Endothelial cell of umbilical vein (primary cell): Measurements from ENCODE around the gene FYCO1. TPM values are rescaled to one million over a fixed set of nuclear protein-coding genes. Genes with fewer than 3 reads are reported as not detected.

Source experiments
- BruUV-seq: library from RNA; stranded (reverse); fragments of 400-500 nt; replicated peaks from 2 replicates; lab custom pipeline; 2021; lab: Mats Ljungman, UMichigan
- CTCF ChIA-PET: fragments of 300-600, 350-600 bp; sonication (Branson Sonifier 250); formaldehyde crosslinking; loops from one replicate; lab custom pipeline; 2021; ENCODE audit warnings: antibody characterized with exemption, inconsistent platforms; lab: Charles Lee
- POLR2A ChIA-PET: fragments of 300-600, 350-600 bp; sonication (Branson Sonifier 250); formaldehyde crosslinking; loops from one replicate; lab custom pipeline; 2021; ENCODE audit warnings: antibody characterized with exemption, inconsistent platforms; lab: Charles Lee
- DNase-seq: peaks from one replicate; pipeline ENCODE4 v3.0.0-alpha.2; 2011; ENCODE audit warnings: low read depth, low spot score
- FAIRE-seq: peaks from 2 replicates; lab custom pipeline; 2011; peaks lifted over from hg19 to GRCh38; lab: Jason Lieb, UNC
- H2AFZ ChIP-seq: 2 replicates; pipeline ENCODE4 v1.6.0; 2012; ENCODE audit warnings: low read depth, low read length, control low read depth, inconsistent platforms
- H3K27ac ChIP-seq: 2 replicates; pipeline ENCODE4 v1.5.1; 2011; ENCODE audit warnings: low read depth, mild to moderate bottlenecking, control low read depth, low read length, moderate library complexity; ENCODE audit not compliant: insufficient read depth
- H3K27me3 ChIP-seq, 2 experiments: 2 replicates each; pipeline versions ENCODE4 v1.6.0 to v1.6.1; 2011; ENCODE audit warnings: low read length in 2 of 2, mixed read lengths in 1 of 2; ENCODE audit not compliant: control insufficient read depth in 2 of 2, insufficient read depth in 2 of 2
- H3K36me3 ChIP-seq, 2 experiments: 2 replicates in 1 of 2; 3 replicates in 1 of 2; pipeline ENCODE4 v1.5.1; 2011; ENCODE audit warnings: low read length in 2 of 2, mild to moderate bottlenecking in 1 of 2, moderate library complexity in 1 of 2; ENCODE audit not compliant: control insufficient read depth in 2 of 2, insufficient read depth in 2 of 2; ENCODE audit errors: extremely low read depth in 1 of 2
- H3K4me1 ChIP-seq: 3 replicates; pipeline ENCODE4 v1.5.1; 2011; ENCODE audit warnings: mild to moderate bottlenecking, low read length; ENCODE audit not compliant: control insufficient read depth, insufficient read depth; ENCODE audit errors: extremely low read depth
- H3K4me2 ChIP-seq: 2 replicates; pipeline ENCODE4 v1.6.1; 2011; ENCODE audit warnings: low read length, control low read depth, mixed read lengths; ENCODE audit not compliant: insufficient read depth
- H3K4me3 ChIP-seq, 3 experiments: fragments of 200-600 bp in 1 of 3; sonication (generic), shearing (Covaris generic) in 1 of 3; replicated peaks in 1 of 3; 2 replicates each; pipeline ENCODE4 v1.5.1; 2011 to 2016; ENCODE audit warnings: control low read depth in 3 of 3, low read length in 3 of 3, mild to moderate bottlenecking in 2 of 3, inconsistent platforms in 1 of 3, low read depth in 1 of 3, moderate library complexity in 1 of 3; ENCODE audit not compliant: insufficient read depth in 1 of 3
- H3K79me2 ChIP-seq: 2 replicates; pipeline ENCODE4 v1.6.0; 2012; ENCODE audit warnings: low read length, inconsistent platforms; ENCODE audit not compliant: control insufficient read depth, insufficient read depth
- H3K9ac ChIP-seq: replicated peaks from 2 replicates; pipeline ENCODE3; 2011; ENCODE audit warnings: low read length, control low read depth; ENCODE audit not compliant: insufficient read depth; ENCODE audit errors: extremely low read depth
- H3K9me1 ChIP-seq: replicated peaks from 3 replicates; pipeline ENCODE4 v1.6.0; 2011; ENCODE audit warnings: mild to moderate bottlenecking, low read length; ENCODE audit not compliant: control insufficient read depth, insufficient read depth; ENCODE audit errors: extremely low read depth
- H3K9me3 ChIP-seq: replicated peaks from 2 replicates; pipeline ENCODE4 v1.5.1; 2012; ENCODE audit warnings: low read length, inconsistent platforms; ENCODE audit not compliant: control insufficient read depth, insufficient read depth
- H4K20me1 ChIP-seq: replicated peaks from 2 replicates; pipeline ENCODE3; 2011; ENCODE audit warnings: mild to moderate bottlenecking, low read length; ENCODE audit not compliant: control insufficient read depth, insufficient read depth; ENCODE audit errors: extremely low read depth
- EZH2 ChIP-seq: IDR thresholded peaks from 2 replicates; pipeline ENCODE4 v1.6.1; 2012; ENCODE audit warnings: borderline replicate concordance, low read depth, mild to moderate bottlenecking, moderate library complexity, low read length, inconsistent platforms; ENCODE audit not compliant: severe bottlenecking
- FOS ChIP-seq: IDR thresholded peaks from 2 replicates; pipeline ENCODE4 v1.6.1; 2011; ENCODE audit warnings: mild to moderate bottlenecking, low read length, moderate library complexity, borderline replicate concordance; ENCODE audit not compliant: insufficient read depth
- GATA2 ChIP-seq: IDR thresholded peaks from 2 replicates; pipeline ENCODE4 v1.7.0; 2011; ENCODE audit warnings: low read depth, mild to moderate bottlenecking, moderate library complexity, mixed read lengths, low read length; ENCODE audit not compliant: insufficient read length, insufficient read depth
- JUN ChIP-seq: IDR thresholded peaks from 2 replicates; pipeline ENCODE4 v1.6.1; 2011; ENCODE audit warnings: borderline replicate concordance, low read depth; ENCODE audit not compliant: insufficient read length, insufficient read depth
- MYC ChIP-seq: IDR thresholded peaks from one replicate; pipeline ENCODE4 v1.6.1; 2011; ENCODE audit warnings: mild to moderate bottlenecking, low read depth, low read length
- POLR2A ChIP-seq: IDR thresholded peaks from 2 replicates; pipeline ENCODE4 v1.6.1; 2012; ENCODE audit warnings: low read depth, mild to moderate bottlenecking, control low read depth, low read length
- POLR2AphosphoS5 ChIP-seq: IDR thresholded peaks from 2 replicates; pipeline ENCODE4 v1.6.1; 2012; ENCODE audit warnings: low read depth, mild to moderate bottlenecking, control low read depth, low read length, moderate library complexity; ENCODE audit not compliant: insufficient read depth
- dilution Hi-C: fragments of 300-500 bp; cut with MboI; formaldehyde crosslinking; loops from one replicate; pipeline ENCODE4 v1.15.0; 2019; ENCODE audit warnings: low sequenced_read_pairs; ENCODE audit not compliant: extremely low pct_ligation_motif_present
- intact Hi-C: fragments of 100-400 bp; cut with micrococcal nuclease; formaldehyde crosslinking; loops from one replicate; pipeline ENCODE4 v1.10.0; 2022
- polyA plus RNA-seq, 4 experiments: library from polyadenylated mRNA; depleted of rRNA in 3 of 4; stranded (reverse) in 3 of 4; unstranded in 1 of 4; fragments of >200 nt; gene quantifications; 2 replicates each; pipeline versions ENCODE4 v1.2.1 to v1.2.3, GENCODE V29; 2011 to 2012; ENCODE audit warnings: missing spikeins in 1 of 4
- total RNA-seq: library from RNA; stranded (reverse); gene quantifications from 2 replicates; pipeline ENCODE4 v1.2.3, GENCODE V29; 2021
- TF ChIP-seq, protein P1 (sequence below), 2 donors: IDR thresholded peaks; 1 replicate in 1 of 2; 2 replicates in 1 of 2; pipeline ENCODE4 v1.5.1; 2011; ENCODE audit warnings: low read length in 2 of 2, mild to moderate bottlenecking in 2 of 2, moderate library complexity in 2 of 2, control low read depth in 1 of 2, inconsistent platforms in 1 of 2, low read depth in 1 of 2; ENCODE audit not compliant: insufficient read depth in 1 of 2; ENCODE audit errors: extremely low read depth in 1 of 2
- TF ChIP-seq, protein P2 (sequence below): IDR thresholded peaks from 2 replicates; pipeline ENCODE4 v1.6.1; 2011; ENCODE audit not compliant: insufficient read depth, insufficient read length

Gene FYCO1
- total and polyA plus RNA-seq, 2 donors (not counting 3 experiments of a cell fraction or from before 2014, with no cell fraction given) = 13.9 to 20.8 TPM

- peaks cover 20 to 61% of the 10 kb centered on the region in 2 experiments for H3K36me3 ChIP-seq
- no peak overlapping the region for H3K9ac ChIP-seq
Observed at GRCh38 chr3:45955706-45956105, 39.9 kb downstream of the FYCO1 start.

More at GRCh38 chr3:45955706-45956105, 39.9 kb downstream of the FYCO1 start:
- no peaks in the 10 kb centered on the region for H3K9me3 ChIP-seq
- no TSS peak for BruUV-seq
- H3K27me3 ChIP-seq = no peaks in the 10 kb centered on the region
- no peaks in the 10 kb centered on the region for H3K4me1 ChIP-seq
- ChIA-PET POLR2A (no interaction called here), CTCF (interaction anchor here (0.9 kb wide), 1 partner anchor 17 kb away, joined by 3 read pairs; no protein-coding TSS in a partner anchor)
- H3K27ac ChIP-seq = no peak overlapping the region
- no peak overlapping the region for H3K4me3 ChIP-seq
- TF ChIP-seq, protein P1, sequence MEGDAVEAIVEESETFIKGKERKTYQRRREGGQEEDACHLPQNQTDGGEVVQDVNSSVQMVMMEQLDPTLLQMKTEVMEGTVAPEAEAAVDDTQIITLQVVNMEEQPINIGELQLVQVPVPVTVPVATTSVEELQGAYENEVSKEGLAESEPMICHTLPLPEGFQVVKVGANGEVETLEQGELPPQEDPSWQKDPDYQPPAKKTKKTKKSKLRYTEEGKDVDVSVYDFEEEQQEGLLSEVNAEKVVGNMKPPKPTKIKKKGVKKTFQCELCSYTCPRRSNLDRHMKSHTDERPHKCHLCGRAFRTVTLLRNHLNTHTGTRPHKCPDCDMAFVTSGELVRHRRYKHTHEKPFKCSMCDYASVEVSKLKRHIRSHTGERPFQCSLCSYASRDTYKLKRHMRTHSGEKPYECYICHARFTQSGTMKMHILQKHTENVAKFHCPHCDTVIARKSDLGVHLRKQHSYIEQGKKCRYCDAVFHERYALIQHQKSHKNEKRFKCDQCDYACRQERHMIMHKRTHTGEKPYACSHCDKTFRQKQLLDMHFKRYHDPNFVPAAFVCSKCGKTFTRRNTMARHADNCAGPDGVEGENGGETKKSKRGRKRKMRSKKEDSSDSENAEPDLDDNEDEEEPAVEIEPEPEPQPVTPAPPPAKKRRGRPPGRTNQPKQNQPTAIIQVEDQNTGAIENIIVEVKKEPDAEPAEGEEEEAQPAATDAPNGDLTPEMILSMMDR (IDR thresholded peaks at IDR 0.05; ENCODE audit: extremely low read depth in 1 of 2, insufficient read depth in 1 of 2, low read depth in 1 of 2, low read length in 2 of 2) = no peak
- TF ChIP-seq JUN (no peak), EZH2 (no peak), GATA2 (no peak), FOS (no peak), POLR2AphosphoS5 (no peak), MYC (no peak), POLR2A (no peak)
- TF ChIP-seq, protein P2, sequence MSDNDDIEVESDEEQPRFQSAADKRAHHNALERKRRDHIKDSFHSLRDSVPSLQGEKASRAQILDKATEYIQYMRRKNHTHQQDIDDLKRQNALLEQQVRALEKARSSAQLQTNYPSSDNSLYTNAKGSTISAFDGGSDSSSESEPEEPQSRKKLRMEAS = no peak
- H2AFZ ChIP-seq = no peak overlapping the region
- DNase-seq = no peak
- no peaks in the 10 kb centered on the region for H3K79me2 ChIP-seq
- no peak for FAIRE-seq
- no peaks in the 10 kb centered on the region for H3K9me1 ChIP-seq
- intact Hi-C loops (no loop called here), dilution Hi-C loops (no loop called here)
- no peak overlapping the region for H3K4me2 ChIP-seq
- H4K20me1 ChIP-seq = no peaks in the 10 kb centered on the region
